ENCODE measurements around the gene ASIC3. TPM values are rescaled to one million over a fixed set of nuclear protein-coding genes. Genes with fewer than 3 reads are reported as not detected.
A peak's percentile ranks its signal among the peaks of the same experiment; 100 is the strongest.

Gene ASIC3
- total RNA-seq, 2 donors from 2014 or later: 1.7 to 11.0 TPM

DNA sequence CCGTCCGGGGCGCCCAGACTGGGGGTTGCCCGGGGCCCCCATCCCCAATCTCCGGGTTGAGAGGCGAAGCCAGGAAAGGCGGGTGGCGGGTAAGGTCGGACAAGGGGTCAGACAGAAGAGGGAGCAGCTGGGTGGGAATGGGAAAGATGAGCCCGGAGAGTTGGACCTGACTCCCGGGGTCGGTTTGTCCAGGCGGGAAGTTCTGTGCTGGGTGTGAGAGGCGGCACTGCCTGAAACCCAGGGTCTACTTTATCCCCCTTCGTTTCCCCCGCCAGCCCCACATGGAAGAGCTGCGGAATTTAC is 11.7 kb downstream of the ASIC3 start:
- intact Hi-C loops (cut with DNase I): loop anchor here (5.0 kb wide), 1 partner anchor 52 kb away; no protein-coding TSS in a partner anchor
- WGBS: under 1% methylated on average over 17 of the region's 17 CpGs
- Histone ChIP-seq H3K4me1 (replicated peaks) (peaks cover 29% of the 10 kb centered on the region), H3K9me3 (no peaks in the 10 kb centered on the region), H3K27ac (peak overlapping the region; percentile 93 to 97), H3K4me3 (peak overlapping the region; percentile 59 to 62), H3K36me3 (peaks cover 8 to 9% of the 10 kb centered on the region in 2 donors), H3K27me3 (replicated peaks; ENCODE audit: insufficient read depth) (no peaks in the 10 kb centered on the region)
- TF ChIP-seq, protein P1, sequence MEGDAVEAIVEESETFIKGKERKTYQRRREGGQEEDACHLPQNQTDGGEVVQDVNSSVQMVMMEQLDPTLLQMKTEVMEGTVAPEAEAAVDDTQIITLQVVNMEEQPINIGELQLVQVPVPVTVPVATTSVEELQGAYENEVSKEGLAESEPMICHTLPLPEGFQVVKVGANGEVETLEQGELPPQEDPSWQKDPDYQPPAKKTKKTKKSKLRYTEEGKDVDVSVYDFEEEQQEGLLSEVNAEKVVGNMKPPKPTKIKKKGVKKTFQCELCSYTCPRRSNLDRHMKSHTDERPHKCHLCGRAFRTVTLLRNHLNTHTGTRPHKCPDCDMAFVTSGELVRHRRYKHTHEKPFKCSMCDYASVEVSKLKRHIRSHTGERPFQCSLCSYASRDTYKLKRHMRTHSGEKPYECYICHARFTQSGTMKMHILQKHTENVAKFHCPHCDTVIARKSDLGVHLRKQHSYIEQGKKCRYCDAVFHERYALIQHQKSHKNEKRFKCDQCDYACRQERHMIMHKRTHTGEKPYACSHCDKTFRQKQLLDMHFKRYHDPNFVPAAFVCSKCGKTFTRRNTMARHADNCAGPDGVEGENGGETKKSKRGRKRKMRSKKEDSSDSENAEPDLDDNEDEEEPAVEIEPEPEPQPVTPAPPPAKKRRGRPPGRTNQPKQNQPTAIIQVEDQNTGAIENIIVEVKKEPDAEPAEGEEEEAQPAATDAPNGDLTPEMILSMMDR (IDR thresholded peaks at IDR 0.05): peak in 1 of 4 experiments; percentile 6
- no peak for TF ChIP-seq POLR2A (IDR thresholded peaks at IDR 0.05)
- no peak for DNase-seq (ENCODE audit: low spot score)

DNA sequence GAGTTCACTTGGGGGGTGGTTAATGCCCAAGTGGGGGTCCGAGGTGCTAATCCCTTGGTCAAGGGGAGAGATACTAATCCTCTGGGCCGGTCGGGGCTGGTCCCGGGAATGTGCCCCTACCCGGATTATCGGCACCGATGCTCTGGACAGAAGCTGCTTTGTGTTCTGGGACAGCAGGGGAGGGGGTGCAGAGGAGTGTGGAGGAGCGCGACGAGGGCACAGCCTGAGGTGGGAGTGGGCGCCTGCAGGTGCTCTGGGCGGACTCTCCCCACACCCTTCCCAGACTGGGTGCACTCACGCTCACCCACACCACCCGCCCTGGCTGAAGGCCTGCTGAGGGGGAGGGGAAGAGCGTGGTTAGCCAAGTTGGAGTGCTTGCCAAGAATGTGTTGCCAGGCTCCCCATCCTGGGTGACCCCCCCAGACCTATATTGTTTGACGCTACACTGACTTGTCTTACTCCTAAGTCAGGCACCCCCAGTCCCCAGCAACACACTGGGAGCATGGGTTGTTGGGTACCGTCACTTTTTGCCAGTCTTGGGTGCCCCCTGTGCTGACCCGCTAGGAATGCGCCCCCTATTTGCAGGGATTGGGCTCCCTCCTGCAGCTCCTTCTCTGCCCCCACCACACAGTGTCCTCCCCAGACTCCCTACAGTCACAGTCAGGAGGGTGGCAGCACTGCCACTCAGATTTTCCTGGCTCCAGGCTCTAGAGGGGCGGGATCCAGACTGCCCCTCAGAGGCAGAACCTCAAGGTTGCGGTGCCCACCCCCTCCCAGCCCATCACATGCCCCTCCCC is 12.3 kb downstream of the ASIC3 start:
- TF ChIP-seq POLR2A (IDR thresholded peaks at IDR 0.05) (no peak), POLR2AphosphoS5 (IDR thresholded peaks at IDR 0.05) (peak; percentile 14)
- H3K9me3 ChIP-seq: no peaks in the 10 kb centered on the region
- no peaks in the 10 kb centered on the region for H3K27me3 ChIP-seq (replicated peaks; ENCODE audit: insufficient read depth)
- peaks cover 29% of the 10 kb centered on the region for H3K4me1 ChIP-seq (replicated peaks)
- intact Hi-C loops (cut with DNase I): loop anchor here (5.0 kb wide), 1 partner anchor 52 kb away; no protein-coding TSS in a partner anchor
- 9% methylated on average over 21 of the region's 21 CpGs for WGBS
- H3K4me3 ChIP-seq: peak overlapping the region; percentile 59 to 62
- H3K27ac ChIP-seq: peak overlapping the region; percentile 93 to 97
- peaks cover 9 to 13% of the 10 kb centered on the region in 2 donors for H3K36me3 ChIP-seq
- DNase-seq (ENCODE audit: low spot score): no peak

DNA sequence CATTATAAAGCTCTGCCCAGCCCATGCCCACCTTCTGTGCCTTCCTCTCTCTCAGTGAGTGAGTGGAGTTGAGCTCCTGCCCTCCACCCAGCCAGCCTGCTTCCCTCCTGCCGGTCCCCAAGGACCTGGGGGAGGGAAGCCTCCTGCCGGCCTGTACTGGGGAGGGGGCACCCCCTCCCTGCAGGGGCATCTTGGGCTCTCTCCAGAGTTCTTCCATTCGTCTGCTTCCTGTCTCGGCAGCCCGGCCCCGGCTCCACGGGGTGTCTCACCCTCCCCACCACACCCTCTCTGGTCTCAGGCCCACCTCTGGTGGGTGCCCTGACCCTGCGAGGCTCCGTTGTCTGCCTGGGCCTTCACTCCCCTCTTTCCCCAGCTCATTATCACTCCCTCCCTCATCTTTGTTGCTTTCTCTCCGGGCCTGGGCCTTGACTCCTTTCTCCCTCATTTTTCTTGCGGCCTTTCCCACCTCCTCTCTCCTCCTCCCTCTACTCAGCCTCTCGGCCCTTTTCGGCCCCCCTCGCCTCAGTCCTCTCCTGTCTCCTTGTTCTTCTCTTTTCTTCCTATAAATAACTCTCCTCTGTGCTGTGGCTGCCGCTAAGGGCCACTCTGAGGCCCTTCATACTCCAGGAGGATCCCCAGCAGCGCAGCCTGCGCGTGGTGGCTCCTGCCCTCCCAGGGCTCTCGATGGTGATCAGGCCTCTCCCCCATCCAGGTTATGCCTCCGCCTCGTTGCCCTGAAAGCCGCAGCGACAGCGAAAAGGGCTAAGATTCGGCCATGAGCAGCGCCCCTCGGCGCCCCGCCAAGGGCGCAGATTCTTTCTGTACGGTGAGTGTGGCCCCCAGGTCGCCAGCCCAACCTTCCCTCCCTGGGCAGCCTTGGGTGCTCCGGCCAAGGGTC is 13.1 kb downstream of the ASIC3 start:
- no peaks in the 10 kb centered on the region for H3K9me3 ChIP-seq
- WGBS: 53% methylated on average over 33 of the region's 33 CpGs
- peaks cover 29% of the 10 kb centered on the region for H3K4me1 ChIP-seq (replicated peaks)
- no peak overlapping the region for H3K27ac ChIP-seq
- H3K4me3 ChIP-seq: peak overlapping the region in 1 of 2 donors; percentile 59
- H3K27me3 ChIP-seq (replicated peaks; ENCODE audit: insufficient read depth): no peaks in the 10 kb centered on the region
- no peak for TF ChIP-seq POLR2A (IDR thresholded peaks at IDR 0.05)
- TF ChIP-seq, protein P1 (IDR thresholded peaks at IDR 0.05): no peak
- no peak for DNase-seq (ENCODE audit: low spot score)
- intact Hi-C loops (cut with DNase I): loop anchor here (5.0 kb wide), 1 partner anchor 51 kb away; no protein-coding TSS in a partner anchor
- H3K36me3 ChIP-seq: peaks cover 9 to 13% of the 10 kb centered on the region in 2 donors

DNA sequence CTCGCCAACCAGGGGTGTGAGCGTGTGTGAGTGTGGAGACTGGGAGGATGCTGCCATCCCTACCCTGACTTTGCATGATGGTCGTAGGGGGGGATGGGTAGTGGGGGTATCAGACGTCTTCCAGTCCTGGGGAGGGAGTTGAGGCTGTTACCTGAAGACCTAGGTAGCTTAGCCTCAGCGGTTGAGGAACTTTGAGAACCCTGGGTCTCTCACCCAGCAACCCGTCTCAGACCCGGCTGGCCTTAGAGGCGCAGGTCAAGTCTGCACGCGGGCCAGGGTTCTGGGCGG is 13.7 kb downstream of the ASIC3 start:
- no peaks in the 10 kb centered on the region for H3K27me3 ChIP-seq (replicated peaks; ENCODE audit: insufficient read depth)
- WGBS: 69% methylated on average over 10 of the region's 11 CpGs
- H3K4me3 ChIP-seq: no peak overlapping the region
- no peak for DNase-seq (ENCODE audit: low spot score)
- H3K4me1 ChIP-seq (replicated peaks): peaks cover 24% of the 10 kb centered on the region
- no peak overlapping the region for H3K27ac ChIP-seq
- no peak for TF ChIP-seq POLR2AphosphoS5 (IDR thresholded peaks at IDR 0.05)
- TF ChIP-seq, protein P1 (IDR thresholded peaks at IDR 0.05): no peak
- TF ChIP-seq POLR2A (IDR thresholded peaks at IDR 0.05): no peak
- H3K9me3 ChIP-seq: no peaks in the 10 kb centered on the region
- intact Hi-C loops (cut with DNase I): loop anchor here (5.0 kb wide), 1 partner anchor 50 kb away; no protein-coding TSS in a partner anchor
- H3K36me3 ChIP-seq: peaks cover 11 to 13% of the 10 kb centered on the region in 2 donors

Data from prostate gland (tissue), 2 donors.